C4-2B (cell line): ENCODE measurements around the gene CACNB4.

Experiments
- ZFX ChIP-seq: fragments of 450-650 bp; IDR thresholded peaks from 2 replicates; pipeline ENCODE4 v1.6.1; 2017
- TF ChIP-seq, protein P1 (sequence below): fragments of 450-650 bp; conservative IDR thresholded peaks from 2 replicates; pipeline ENCODE4 v1.5.1; 2017; ENCODE audit warnings: mild to moderate bottlenecking

DNA sequence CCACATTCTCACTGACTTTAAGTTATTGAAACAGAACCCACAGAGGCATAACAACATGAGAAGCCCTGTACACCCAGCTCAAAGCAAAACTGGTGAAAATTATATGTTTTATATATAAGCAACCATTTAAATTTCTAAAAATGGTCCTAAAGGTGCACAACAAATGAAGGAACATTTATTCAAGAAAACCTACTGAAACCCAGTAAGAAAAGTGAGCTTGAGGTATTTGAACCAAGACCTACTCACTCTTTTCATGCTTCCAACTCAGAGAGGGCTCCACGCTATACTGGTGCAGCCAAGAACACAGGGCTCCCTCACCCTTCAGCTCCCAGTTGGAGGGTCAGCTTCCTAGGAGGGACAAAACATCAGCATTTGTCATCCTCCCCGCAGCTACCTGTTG, 2.1 kb upstream of the CACNB4 start:
- TF ChIP-seq, protein P1, sequence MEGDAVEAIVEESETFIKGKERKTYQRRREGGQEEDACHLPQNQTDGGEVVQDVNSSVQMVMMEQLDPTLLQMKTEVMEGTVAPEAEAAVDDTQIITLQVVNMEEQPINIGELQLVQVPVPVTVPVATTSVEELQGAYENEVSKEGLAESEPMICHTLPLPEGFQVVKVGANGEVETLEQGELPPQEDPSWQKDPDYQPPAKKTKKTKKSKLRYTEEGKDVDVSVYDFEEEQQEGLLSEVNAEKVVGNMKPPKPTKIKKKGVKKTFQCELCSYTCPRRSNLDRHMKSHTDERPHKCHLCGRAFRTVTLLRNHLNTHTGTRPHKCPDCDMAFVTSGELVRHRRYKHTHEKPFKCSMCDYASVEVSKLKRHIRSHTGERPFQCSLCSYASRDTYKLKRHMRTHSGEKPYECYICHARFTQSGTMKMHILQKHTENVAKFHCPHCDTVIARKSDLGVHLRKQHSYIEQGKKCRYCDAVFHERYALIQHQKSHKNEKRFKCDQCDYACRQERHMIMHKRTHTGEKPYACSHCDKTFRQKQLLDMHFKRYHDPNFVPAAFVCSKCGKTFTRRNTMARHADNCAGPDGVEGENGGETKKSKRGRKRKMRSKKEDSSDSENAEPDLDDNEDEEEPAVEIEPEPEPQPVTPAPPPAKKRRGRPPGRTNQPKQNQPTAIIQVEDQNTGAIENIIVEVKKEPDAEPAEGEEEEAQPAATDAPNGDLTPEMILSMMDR = no peak
- TF ChIP-seq ZFX = no peak
